Activated T-cell treated with anti-CD3 and anti-CD28 coated beads, Interleukin-2, amount 50 U/mL, for 1 hour (primary cell): ENCODE measurements around the gene GGT5.
"Not testable (repeated sequence)": the region's sequence is repeated elsewhere in the genome, so short reads cannot be mapped to it uniquely, and the experiment has no call there.

Source experiments
- DNase-seq: peaks from one replicate; pipeline ENCODE4 v3.0.0-alpha.2; 2020

Gene GGT5, protein sequence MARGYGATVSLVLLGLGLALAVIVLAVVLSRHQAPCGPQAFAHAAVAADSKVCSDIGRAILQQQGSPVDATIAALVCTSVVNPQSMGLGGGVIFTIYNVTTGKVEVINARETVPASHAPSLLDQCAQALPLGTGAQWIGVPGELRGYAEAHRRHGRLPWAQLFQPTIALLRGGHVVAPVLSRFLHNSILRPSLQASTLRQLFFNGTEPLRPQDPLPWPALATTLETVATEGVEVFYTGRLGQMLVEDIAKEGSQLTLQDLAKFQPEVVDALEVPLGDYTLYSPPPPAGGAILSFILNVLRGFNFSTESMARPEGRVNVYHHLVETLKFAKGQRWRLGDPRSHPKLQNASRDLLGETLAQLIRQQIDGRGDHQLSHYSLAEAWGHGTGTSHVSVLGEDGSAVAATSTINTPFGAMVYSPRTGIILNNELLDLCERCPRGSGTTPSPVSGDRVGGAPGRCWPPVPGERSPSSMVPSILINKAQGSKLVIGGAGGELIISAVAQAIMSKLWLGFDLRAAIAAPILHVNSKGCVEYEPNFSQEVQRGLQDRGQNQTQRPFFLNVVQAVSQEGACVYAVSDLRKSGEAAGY

DNA sequence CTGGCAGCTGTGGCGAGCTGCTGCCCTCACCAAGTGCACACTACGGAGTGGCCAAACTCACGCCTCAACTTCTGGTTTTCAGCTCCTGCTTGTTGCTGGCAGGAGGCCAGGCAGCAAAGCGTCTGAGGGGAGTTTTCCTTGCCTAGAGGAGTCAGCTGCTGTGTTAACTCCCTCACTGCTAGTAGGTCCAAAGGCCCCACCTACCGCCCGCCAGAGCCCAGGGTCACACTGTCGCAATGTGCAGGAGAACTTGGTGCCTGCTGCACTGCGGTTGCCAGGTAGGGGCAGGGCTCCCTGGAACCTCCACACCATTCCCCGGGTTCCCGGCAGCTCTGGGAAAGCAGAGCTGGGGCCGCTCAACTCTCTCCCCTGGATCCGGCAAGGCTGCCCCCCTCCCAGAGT is at the start of gene GGT5:
TSS of gene GGT5 (minus strand) at position 53 of the 402 bp plus-strand sequence. CDS start 357 bp downstream, outside the sequence.
- not testable (repeated sequence) for DNase-seq

DNA sequence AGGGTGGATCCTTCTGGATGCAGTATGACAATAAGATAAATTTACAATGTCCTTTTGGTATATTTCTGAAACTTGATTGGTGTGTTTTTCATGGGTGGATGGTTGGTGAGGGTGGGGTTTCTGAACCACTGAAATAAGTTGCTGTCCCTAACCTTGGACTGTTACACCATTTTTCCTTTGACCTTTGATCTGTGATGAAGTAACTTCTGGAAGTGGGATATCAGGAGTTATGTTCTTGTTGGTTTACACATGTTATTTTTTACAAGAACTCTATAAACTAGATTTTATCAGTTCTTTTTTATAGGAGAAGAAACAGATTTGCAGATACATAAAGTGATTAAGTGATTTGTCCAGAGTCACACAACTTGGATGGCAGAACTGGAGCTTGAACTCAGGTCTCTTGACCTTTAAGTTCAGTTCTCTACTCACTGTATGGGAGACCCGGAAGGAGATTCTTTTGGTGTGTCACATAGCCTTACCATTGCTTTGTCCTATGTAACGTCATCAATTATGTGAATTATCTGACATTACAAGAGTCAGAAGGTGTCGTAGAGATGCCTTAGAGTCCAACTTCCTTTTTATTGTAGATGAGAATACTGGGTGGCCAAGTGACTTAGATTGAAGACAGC is 47.4 kb upstream of the GGT5 start:
- not testable (repeated sequence) for DNase-seq

DNA sequence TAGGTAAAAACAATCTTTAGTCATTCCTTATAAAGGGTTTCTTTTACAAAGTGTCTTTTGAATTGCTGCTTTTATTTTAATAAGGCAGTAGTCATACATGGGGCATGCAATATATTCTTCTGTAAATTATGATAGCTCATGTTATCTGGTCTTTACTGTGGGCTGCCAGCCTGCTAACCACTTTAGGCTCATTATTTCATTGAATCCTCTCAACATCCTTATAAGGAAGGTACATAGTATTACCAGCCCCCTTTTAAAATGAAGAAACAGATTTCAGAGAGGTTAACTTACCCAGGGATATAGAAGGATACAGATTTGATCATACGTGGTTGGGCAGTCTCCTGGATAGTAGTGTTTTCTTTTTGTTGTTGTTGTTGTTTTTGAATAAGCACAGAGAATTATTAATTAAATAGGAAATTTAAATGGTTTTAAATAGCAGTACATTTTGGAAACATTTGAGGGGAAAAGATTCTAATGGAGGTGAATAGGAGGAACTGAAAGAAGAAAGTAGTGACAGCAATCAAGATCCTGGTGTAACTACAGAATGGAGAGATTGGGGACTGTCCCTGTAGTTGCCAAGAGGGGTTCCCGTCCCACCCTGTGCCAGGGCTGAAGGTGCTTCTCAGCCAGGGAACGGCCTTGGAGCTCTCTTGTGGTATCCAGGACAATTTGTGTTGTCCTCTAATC is 46.8 kb upstream of the GGT5 start:
- no peak for DNase-seq

DNA sequence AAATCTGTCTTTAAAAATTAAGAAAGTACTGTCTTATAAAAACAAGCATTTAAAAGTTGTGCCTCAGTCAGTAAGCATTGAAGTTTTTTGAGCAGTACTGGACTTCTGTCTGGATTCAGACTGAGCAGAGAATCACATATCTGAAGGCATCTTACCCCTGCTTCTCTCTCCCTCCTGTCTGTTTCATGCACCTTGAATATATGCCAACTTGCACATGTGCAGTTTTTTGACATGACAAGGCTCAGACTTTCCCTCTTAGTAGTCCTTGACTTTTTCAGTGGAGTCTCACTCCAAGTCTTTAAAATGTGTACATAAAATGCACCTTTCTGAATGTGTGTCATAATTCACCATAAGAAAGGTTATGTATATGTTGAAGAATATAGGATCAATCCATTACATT is 45.6 kb upstream of the GGT5 start:
- DNase-seq, result no peak

DNA sequence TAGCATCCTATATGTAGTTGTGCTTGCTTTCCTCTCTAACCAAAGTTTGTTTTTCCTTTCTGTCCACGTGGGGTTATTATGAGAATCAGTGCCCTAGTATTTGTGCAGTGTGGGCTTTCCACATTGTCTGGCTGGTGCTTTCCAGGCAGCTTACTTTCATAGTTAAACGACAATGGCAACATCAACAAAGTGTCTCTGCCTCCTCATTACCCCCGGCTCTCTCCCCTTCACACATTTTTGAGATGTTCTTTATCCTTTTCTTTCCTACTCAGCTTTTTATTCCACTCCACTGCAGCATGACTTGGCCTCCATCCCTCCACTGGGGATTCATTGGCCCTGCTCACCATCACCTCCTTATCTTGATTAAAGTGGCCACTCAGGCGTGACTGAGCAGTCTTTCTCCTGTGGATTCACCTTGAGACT is 44.9 kb upstream of the GGT5 start:
- no peak for DNase-seq

DNA sequence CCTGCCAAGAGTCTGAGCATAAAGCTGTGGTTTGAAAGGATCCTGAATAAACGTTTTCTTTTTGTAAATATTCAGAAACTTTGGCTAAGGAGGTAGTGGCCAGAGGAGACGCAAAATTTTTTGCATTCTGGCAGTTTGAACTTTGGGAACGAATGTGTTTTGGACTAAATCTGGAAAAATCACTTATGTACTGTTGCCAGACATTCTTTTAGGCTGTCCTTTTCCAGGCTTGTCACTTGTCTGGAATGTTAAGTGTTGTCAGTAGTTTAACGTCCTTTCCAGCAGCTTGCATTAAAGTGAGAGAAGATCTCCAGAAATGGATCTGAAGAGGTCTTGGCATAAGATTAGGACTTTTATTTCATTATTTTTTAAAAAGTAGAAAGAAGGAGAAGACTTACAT is 44.2 kb upstream of the GGT5 start:
- no peak for DNase-seq

DNA sequence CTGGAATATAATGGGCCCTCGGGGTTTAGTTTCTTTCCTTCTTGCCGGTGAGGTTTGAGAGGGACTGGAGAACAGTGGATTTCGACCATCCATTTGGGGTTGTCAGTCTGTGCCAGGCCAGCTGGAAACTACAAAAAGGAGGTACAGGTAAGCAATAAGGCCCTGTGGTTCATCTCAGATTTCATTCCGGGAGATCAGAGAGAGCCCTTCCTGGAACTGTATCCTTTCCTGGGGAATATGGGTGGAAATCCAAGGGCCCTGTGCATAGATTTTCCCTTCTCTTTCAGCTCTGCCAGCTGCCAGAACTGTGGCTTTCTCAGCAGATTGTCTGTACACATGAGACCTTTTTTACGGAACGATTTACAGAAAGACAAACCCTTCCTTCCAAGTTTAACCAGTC is 42.9 kb upstream of the GGT5 start:
- not testable (repeated sequence) for DNase-seq

DNA sequence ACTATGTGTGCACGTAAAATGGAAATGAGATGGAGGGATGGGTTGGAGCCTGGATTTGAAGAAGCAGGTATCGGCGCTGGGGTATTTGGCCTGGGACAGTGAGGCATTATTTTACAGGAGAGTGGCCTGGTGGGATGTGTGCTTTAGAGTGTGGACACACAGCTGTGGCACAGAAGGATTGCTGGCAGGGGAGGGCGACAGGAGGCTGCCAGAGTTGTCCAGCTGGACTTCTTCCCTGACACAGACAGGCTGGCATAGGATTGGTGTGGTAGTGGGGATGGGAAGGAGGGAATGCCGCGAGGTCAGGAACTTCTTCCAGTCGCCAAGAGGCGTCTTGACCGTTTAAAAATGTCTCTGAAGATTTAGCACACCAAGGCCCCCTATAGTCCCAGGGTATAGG is 42.3 kb upstream of the GGT5 start:
- not testable (repeated sequence) for DNase-seq

DNA sequence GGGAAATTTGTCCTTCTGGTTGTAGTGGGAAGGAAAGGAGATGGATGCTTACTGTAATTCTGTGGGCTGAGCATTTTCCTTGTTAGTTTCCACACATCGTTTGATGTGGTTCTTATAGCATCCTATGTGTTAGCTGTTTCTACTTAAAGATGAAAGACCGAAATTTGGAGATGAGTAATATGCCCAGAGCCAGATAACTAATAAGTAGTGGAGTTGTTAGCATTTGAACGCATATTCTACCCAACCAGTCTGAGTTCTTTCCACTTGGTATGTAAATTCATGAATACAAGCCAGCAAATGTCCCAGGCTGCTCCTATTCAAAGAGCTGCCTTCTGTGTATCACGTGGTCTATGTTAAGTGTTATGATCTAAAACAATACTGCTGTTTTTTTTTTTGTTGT is 40.4 kb upstream of the GGT5 start:
- DNase-seq, result no peak

DNA sequence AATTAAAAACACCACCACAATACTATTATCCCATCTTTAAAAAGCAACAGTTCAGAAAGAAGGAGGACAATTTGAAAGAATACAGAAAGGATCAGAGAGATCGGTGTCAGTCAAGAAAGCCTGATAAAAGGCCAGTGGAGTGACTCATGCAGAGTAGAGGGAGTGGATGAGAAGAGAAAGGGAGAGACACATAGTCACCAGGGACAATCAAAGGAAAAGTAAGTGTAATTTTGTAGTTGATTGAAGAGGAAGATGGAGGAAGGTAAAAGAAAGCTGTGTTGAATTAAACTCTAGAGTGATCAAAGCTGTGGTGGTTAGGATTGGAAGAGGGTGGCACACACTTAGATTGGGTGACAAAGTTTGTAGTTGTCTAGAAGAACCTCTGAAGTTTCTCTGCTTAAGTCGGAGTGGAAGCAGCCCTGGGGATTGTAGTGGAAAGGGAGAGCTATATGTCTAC is 39.9 kb upstream of the GGT5 start:
- DNase-seq, result no peak

DNA sequence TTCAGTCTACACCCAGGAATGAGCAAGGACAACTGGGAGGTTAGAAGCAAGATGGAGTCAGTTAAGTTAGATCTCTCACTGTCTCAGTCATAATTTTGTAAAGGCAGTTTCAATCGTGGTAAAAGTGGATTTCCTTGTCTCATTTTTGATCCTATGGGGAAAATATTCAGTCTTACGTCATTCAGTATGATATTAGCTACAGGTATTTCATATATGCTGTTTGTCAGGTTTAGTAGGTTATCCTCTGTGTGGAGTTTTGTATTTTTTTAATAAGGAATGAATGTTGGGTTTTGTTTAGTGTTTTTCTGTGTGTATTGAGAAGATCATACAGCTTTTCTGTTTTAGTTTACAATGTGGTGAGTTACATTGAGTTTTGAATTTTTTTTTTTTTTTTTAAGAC is 37.5 kb upstream of the GGT5 start:
- no peak for DNase-seq

DNA sequence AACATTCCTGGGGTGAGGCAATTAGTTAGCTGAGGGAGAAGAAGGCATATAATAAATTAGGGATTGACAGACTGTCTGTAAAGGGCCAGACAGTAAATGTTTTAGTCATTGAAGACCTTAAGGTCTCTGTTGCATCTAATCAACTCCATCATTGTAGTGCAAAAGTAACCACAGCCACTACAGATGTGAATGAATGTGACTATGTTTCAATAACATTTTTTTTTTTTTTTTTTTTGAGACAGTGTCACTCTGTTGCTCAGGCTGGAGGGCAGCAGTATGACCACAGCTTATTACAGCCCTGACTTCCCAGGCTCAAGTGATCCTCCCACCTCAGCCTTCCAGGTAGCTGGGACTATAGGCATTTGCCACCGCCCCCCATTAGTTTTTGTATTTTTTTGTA is 35.5 kb upstream of the GGT5 start:
- not testable (repeated sequence) for DNase-seq

DNA sequence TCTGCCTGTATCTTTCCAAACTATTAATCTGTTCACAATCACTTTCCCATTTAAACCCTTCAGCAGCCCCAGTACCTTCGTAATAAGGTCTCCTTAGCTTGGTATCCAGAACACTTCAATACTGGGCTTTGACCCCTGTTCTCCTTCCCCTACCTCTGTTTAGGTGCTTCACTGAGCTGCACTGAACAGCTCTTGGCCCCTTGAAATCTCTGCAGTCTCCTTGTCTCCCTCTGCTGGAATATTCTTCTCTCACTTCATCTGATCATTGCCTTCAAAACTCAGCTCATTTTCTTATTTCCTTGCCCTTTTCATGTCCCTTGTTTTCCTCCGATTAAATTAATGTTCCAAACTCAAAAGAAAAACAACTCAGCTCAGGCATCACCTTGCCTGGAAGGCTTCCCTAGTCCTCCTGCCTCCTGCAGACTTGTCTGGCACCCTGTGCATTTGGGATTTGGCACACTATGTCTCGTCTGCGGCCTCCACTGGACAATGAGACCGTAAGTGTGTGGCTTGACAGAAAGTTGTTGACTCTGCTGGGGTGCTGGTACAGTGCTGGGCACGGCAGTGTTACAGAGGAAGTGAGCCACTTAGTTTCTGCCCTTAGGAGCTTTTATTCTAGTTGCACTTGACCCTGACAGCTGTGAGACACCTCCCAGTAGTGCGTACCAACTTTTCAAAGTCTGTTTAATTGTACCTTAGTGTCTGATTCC is 30.0 kb upstream of the GGT5 start:
- not testable (repeated sequence) for DNase-seq

DNA sequence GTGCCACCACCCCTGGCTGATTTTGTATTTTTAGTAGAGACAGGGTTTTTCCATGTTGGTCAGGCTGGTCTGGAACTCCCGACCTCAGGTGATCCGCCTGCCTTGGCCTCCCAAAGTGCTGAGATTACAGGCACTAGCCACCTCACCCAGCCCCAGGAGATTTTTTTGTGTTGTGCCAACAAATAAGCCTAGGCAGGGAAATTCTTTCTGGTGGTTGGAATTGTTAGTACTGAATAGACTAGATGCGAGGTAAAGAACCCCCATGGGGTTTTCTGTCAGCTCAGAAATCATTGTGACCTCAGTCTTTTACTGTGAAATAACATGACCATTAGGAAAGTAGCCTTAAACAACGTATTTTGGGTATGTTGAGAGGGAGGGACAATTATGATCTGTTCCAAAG is 29.0 kb upstream of the GGT5 start:
- not testable (repeated sequence) for DNase-seq

DNA sequence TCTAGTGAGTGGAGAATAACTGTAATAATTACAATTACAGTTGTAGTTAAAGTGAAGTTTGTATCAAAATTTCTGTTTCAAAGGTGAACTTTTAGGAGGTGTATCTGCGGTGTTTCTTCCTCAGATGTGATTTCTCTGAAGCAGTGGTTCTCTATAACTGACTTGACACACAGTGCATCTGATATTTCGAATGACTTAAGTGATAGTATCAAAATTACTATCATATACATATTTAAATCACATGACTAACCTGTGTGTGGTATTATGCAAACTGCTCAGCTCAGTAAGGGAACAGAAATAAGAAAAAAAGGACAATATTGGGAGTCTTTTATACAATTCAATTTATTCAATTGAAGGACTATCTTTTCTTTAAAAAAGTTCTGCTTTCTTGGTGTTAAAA is 28.1 kb upstream of the GGT5 start:
- DNase-seq, result not testable (repeated sequence)

DNA sequence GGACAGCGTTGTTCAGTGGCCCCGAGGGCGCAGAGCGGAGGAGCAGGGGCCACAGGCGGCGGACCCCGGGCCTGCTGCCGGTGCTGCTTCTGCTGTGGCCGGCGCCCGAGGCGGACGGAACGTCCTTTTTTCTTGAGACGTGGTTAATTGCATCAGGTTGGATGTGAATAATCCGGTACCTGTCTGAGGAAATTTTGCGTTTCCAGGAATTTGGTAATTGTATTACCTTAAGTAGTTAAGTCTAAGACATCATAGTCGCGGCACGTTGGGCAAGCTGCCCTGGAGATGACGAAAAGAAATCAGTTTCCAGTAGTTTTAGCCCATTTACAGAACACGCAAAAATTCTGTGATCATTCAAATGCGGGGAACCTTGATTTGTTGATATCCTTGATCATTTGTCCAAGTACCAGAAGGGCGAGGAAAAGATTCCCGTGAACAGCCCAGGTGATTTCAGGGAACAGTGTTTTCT is 26.5 kb upstream of the GGT5 start:
- DNase-seq, result no peak

DNA sequence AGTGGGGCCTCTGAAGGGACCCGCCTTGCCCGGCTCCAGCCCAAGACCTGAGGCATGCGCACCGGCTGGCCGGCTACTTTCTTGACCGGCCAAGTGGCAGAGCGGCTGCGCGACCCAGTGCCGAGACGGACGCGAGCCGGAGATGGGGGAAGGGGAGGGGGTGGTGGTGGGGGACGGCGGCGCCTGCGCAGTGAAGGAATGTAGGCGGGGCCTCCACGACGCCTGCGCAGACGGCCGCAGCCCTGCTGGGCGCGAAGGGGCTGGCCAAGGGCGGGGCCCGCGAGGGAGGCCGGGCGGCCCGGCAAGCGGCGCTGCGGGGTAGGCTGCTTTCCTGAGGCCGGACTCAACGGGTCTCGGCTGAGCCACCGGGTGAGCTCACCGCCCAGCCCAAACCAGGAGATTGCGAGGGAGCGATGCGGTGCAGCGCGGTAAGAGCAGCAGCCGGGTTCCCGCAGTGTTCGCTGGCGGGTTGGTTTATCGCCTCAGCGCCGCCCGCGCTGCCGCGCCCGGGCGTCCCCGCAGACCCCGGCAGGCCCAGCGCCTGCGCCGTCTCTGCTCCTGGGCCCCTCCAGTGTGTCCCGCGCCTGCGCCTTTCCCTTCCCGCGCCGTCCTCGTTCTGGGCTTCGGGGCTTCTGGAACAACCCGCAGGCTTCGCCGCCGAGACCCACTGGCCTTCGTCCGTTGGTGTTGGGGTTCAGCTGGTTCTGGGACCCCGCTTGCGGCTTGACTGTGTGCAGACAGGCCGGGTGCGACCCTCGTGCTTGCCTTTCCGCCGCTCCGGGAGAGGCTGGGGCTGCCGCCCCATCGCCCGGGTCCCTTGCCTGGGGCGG is 25.9 kb upstream of the GGT5 start, which contains the start of gene SPECC1L:
TSS of gene SPECC1L (plus strand) at position 276 of the 830 bp plus-strand sequence. CDS start 31,401 bp downstream, outside the sequence.
- DNase-seq, result peak; percentile 97

DNA sequence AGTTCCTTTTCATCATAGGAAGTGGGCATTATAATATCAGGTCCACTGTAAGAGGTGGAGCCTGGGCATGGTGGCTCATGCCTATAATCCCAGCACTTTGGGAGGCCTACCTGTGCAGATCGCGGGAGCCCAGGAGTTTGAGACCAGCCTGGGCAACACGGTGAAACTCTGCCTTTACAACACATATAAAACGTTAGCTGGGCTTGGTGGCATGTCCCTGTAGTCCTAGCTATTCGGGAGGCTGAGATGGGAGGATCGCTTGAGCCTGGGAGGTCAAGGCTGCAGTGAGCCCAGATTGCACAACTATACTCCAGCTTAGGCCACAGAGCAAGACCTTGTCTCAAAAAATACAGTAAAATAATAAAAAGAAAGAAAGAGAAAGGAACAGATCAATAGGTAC is 21.6 kb upstream of the GGT5 start:
- not testable (repeated sequence) for DNase-seq

DNA sequence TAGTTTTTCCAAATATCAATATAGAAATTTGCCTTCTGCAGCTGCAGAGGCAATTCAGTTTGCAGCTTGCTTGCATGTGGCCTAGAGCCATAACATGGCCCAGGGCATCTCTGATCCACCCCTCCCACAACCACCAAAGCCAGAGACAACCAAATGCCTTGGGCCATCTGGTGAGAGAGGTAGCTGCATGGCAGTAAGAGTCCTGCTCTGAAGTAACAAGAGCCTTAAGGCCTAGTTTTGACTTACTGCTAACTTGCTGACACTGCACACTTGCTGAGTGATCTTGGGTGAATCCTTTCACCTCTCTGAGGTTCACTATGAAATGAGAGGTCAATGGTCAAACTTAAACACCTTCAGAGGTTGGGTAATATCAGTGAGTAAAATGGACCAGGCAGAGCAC is 20.9 kb upstream of the GGT5 start:
- no peak for DNase-seq

DNA sequence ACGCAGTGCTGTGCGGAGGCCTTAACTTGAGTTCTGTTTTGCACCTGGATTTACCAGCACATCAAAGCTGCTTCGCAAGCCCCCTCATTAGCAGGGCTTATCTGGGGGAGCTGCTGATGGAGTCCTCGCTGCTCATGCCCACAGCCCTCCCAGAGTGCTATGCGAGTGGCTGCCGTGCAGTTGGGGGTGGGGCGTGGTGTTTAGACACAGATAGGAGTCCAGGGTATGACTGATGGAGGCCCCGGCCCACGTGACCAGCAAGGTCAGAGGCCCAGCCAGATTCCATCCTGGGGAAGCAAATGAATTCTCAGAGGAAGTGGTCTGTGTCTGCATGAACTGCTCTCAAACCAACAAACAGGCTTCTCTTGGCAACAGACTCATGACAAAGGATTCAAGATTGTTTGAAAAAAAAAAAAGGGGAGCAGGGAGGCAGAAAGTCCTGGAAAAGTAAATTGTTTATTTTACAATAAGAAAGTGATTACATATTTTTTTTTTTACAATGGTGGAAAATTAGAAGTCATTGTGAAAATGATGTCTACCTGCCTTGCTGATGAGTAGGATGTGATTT is 19.5 kb upstream of the GGT5 start:
- not testable (repeated sequence) for DNase-seq

DNA sequence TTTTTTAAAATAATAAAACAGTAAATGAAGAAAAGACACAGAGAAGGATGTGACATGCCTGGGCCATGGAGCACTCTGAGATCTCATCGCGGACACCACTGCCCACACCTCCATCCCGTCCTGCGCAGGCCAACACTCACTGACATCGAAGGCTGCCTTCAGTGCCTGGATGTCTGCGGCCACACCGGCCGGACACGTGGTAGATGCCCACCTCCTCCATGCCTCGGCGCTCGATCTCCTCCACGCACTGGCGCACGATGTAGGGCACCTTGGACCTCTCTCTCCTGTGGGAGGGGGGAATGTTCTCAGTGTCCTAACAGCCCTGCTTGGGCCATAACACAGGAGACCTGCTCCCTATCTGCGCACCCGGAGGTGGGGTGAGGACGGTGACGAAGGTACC is 18.6 kb upstream of the GGT5 start:
- not testable (repeated sequence) for DNase-seq
